GM23338 (cell line): ENCODE results near the gene HSF4. TPM values are rescaled to one million over a fixed set of nuclear protein-coding genes. Genes with fewer than 3 reads are reported as not detected.

ENCODE experiments used
- ATAC-seq: fragments of 200-7000 bp; cut with Tn5 transposase; 3 replicates; pipeline ENCODE4 v1.9.1; 2020
- DNase-seq: peaks from one replicate; pipeline ENCODE4 v3.0.0-alpha.2; 2015; ENCODE audit warnings: low spot score
- H2AFZ ChIP-seq: fragments of 200-600 bp; sonication (generic); 2 replicates; pipeline ENCODE4 v1.8.0; 2016; ENCODE audit warnings: antibody characterized with exemption, mild to moderate bottlenecking, moderate library complexity
- H3F3A ChIP-seq: fragments of 200-600 bp; sonication (generic); replicated peaks from 2 replicates; pipeline ENCODE4 v1.8.0; 2017; ENCODE audit warnings: antibody characterized with exemption, mixed run types, low read depth
- H3K27ac ChIP-seq: fragments of 200-600 bp; sonication (generic); 2 replicates; pipeline ENCODE4 v1.6.1; 2016; ENCODE audit warnings: low read depth
- H3K27me3 ChIP-seq: fragments of 200-600 bp; sonication (generic); 2 replicates; pipeline ENCODE4 v1.8.0; 2016; ENCODE audit warnings: mild to moderate bottlenecking, mixed run types, moderate library complexity; ENCODE audit not compliant: insufficient read depth
- H3K36me3 ChIP-seq: fragments of 200-600 bp; sonication (generic); 2 replicates; pipeline ENCODE4 v1.8.0; 2016; ENCODE audit warnings: mild to moderate bottlenecking; ENCODE audit not compliant: insufficient read depth
- H3K4me1 ChIP-seq: fragments of 200-600 bp; sonication (generic); 2 replicates; pipeline ENCODE4 v1.8.0; 2016; ENCODE audit warnings: mild to moderate bottlenecking, moderate library complexity; ENCODE audit not compliant: insufficient read depth
- H3K4me2 ChIP-seq: fragments of 200-600 bp; sonication (generic); 2 replicates; pipeline ENCODE4 v1.7.1; 2017; ENCODE audit warnings: mixed run types
- H3K4me3 ChIP-seq: fragments of 200-600 bp; sonication (generic); 2 replicates; pipeline ENCODE4 v1.6.1; 2016; ENCODE audit warnings: mixed run types
- H3K79me2 ChIP-seq: fragments of 200-600 bp; sonication (generic); replicated peaks from 2 replicates; pipeline ENCODE4 v1.8.0; 2017; ENCODE audit warnings: mild to moderate bottlenecking; ENCODE audit not compliant: insufficient read depth
- H3K9me2 ChIP-seq: fragments of 200-600 bp; sonication (generic); 2 replicates; pipeline ENCODE4 v1.8.0; 2017; ENCODE audit not compliant: insufficient read depth
- H4K20me1 ChIP-seq: fragments of 200-600 bp; sonication (generic); replicated peaks from 2 replicates; pipeline ENCODE4 v1.8.0; 2017; ENCODE audit warnings: mild to moderate bottlenecking; ENCODE audit not compliant: insufficient read depth
- H3K27ac Mint-ChIP-seq: 2 replicates; pipeline ENCODE4 v1.8.0; 2020; ENCODE audit warnings: inconsistent platforms, mild to moderate bottlenecking, moderate library complexity, mixed read lengths
- H3K27me3 Mint-ChIP-seq: 3 replicates; pipeline ENCODE4 v1.8.0; 2022; ENCODE audit warnings: low read depth, mild to moderate bottlenecking, moderate library complexity, mixed read lengths, inconsistent platforms; ENCODE audit not compliant: insufficient read depth, poor library complexity
- H3K36me3 Mint-ChIP-seq: 3 replicates; pipeline ENCODE4 v1.8.0; 2021; ENCODE audit warnings: low read depth, mild to moderate bottlenecking, inconsistent platforms, moderate library complexity, mixed read lengths
- H3K4me1 Mint-ChIP-seq: 3 replicates; pipeline ENCODE4 v1.8.0; 2020; ENCODE audit warnings: mild to moderate bottlenecking, inconsistent platforms, mixed read lengths
- H3K4me3 Mint-ChIP-seq: 3 replicates; pipeline ENCODE4 v1.8.0; 2021; ENCODE audit warnings: moderate library complexity, mild to moderate bottlenecking, inconsistent platforms, mixed read lengths
- H3K9me3 Mint-ChIP-seq: 3 replicates; pipeline ENCODE4 v1.8.0; 2020; ENCODE audit warnings: moderate library complexity, mild to moderate bottlenecking, inconsistent platforms, mixed read lengths
- CREB1 ChIP-seq: fragments of 250-450 bp; sonication (Bioruptor Pico); IDR thresholded peaks from 2 replicates; pipeline ENCODE4 v1.5.0; 2020; ENCODE audit warnings: low read depth, mild to moderate bottlenecking, moderate library complexity
- EZH2 ChIP-seq: fragments of 200-600 bp; sonication (generic); IDR thresholded peaks from one replicate; pipeline ENCODE4 v1.8.0; 2017; ENCODE audit warnings: antibody characterized with exemption, mild to moderate bottlenecking, low read depth; ENCODE audit not compliant: unreplicated experiment
- EZH2phosphoT487 ChIP-seq: fragments of 200-600 bp; sonication (generic); IDR thresholded peaks from one replicate; pipeline ENCODE4 v1.8.1; 2018; ENCODE audit warnings: antibody characterized with exemption; ENCODE audit not compliant: unreplicated experiment
- JUNB ChIP-seq: IDR thresholded peaks from one replicate; pipeline ENCODE4 v1.6.1; 2016; ENCODE audit warnings: antibody characterized with exemption; ENCODE audit not compliant: unreplicated experiment
- NANOG ChIP-seq: IDR thresholded peaks from 2 replicates; pipeline ENCODE4 v1.6.1; 2016; ENCODE audit warnings: antibody characterized with exemption, borderline replicate concordance
- POLR2AphosphoS5 ChIP-seq: IDR thresholded peaks from 2 replicates; pipeline ENCODE4 v1.6.1; 2016; ENCODE audit warnings: antibody characterized with exemption, low read depth
- STAT1 ChIP-seq: IDR thresholded peaks from one replicate; pipeline ENCODE4 v1.6.1; 2016; ENCODE audit warnings: antibody characterized with exemption; ENCODE audit not compliant: unreplicated experiment
- ZNF331 ChIP-seq: fragments of 250-450 bp; sonication (Bioruptor Pico); IDR thresholded peaks from 2 replicates; pipeline ENCODE4 v1.5.0; 2020; ENCODE audit warnings: low read depth, mild to moderate bottlenecking, moderate library complexity
- polyA plus RNA-seq: library from polyadenylated mRNA; unstranded; fragments of >200 nt; fragmentation: Nextera tagmentation; extraction: Ambion mirVana; gene quantifications from 2 replicates; pipeline ENCODE4 v1.2.1, GENCODE V29; 2016
- total RNA-seq: library from RNA; depleted of rRNA; stranded (reverse); fragments of >200 nt; shearing (Covaris generic); gene quantifications from 2 replicates; pipeline ENCODE4 v1.2.3, GENCODE V29; 2014
- TF ChIP-seq, protein P1 (sequence below): IDR thresholded peaks from 2 replicates; pipeline ENCODE4 v1.6.1; 2016; ENCODE audit warnings: antibody characterized with exemption
- TF ChIP-seq, protein P2 (sequence below): fragments of 250-450 bp; sonication (Bioruptor Pico); IDR thresholded peaks from 2 replicates; pipeline ENCODE4 v1.5.0; 2020; ENCODE audit warnings: mild to moderate bottlenecking, moderate library complexity
- TF ChIP-seq, protein P3 (sequence below), 2 experiments: fragments of 200-600 bp in 1 of 2; sonication (generic) in 1 of 2; conservative IDR thresholded peaks; 2 replicates each; pipeline versions ENCODE4 v1.5.1 to v1.6.1; 2016 to 2017; ENCODE audit warnings: antibody characterized with exemption in 2 of 2, low read depth in 2 of 2, mild to moderate bottlenecking in 2 of 2, moderate library complexity in 1 of 2
- TF ChIP-seq, protein P4 (sequence below): IDR thresholded peaks from one replicate; pipeline ENCODE4 v1.6.1; 2018; ENCODE audit warnings: antibody characterized with exemption; ENCODE audit not compliant: unreplicated experiment

Gene HSF4
- total and polyA plus RNA-seq, 2 experiments from 2014 or later, result 0.19 to 1.3 TPM

DNA sequence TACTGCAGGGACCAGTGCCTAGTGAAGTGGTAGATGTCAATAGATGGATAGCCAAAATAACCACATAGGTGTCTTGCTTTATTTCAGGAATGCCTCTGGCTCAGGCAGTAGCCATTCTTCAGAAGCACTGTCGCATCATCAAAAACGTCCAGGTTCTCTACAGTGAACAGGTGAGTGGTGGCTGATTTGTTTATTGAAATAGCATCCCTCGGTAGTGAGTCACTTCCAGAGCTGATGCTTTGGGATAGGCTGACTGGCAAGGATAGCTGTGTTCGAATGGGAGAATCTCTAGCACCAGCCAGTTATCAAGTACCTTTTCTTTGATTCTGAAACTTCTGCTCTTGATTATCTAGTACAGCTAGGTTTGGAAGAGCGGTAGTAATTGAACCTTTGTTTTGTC, 44.5 kb upstream of the HSF4 start:
- Mint-ChIP-seq H3K4me1 (peaks cover 10% of the 10 kb centered on the region), H3K36me3 (peaks cover 20% of the 10 kb centered on the region), H3K27me3 (no peaks in the 10 kb centered on the region), H3K27ac (no peak overlapping the region), H3K9me3 (no peaks in the 10 kb centered on the region; the same call in 2 of the 3 replicates), H3K4me3 (no peak overlapping the region)
- DNase-seq, result no peak
- Histone ChIP-seq H3K4me3 (no peak overlapping the region), H4K20me1 (peaks cover 17% of the 10 kb centered on the region; the same call in 1 of the 2 replicates), H3K36me3 (no peaks in the 10 kb centered on the region; the same call in 1 of the 2 replicates), H3K4me2 (no peak overlapping the region), H3K79me2 (peaks cover 25% of the 10 kb centered on the region), H2AFZ (no peak overlapping the region), H3F3A (no peaks in the 10 kb centered on the region), H3K27me3 (no peaks in the 10 kb centered on the region), H3K4me1 (peaks cover 8% of the 10 kb centered on the region), H3K9me2 (no peaks in the 10 kb centered on the region), H3K27ac (no peak overlapping the region)
- TF ChIP-seq JUNB (no peak), STAT1 (no peak), NANOG (no peak), CREB1 (CRISPR knock-in tag) (no peak), ZNF331 (CRISPR knock-in tag) (no peak), EZH2phosphoT487 (no peak), POLR2AphosphoS5 (no peak), EZH2 (no peak)
- TF ChIP-seq, protein P1, sequence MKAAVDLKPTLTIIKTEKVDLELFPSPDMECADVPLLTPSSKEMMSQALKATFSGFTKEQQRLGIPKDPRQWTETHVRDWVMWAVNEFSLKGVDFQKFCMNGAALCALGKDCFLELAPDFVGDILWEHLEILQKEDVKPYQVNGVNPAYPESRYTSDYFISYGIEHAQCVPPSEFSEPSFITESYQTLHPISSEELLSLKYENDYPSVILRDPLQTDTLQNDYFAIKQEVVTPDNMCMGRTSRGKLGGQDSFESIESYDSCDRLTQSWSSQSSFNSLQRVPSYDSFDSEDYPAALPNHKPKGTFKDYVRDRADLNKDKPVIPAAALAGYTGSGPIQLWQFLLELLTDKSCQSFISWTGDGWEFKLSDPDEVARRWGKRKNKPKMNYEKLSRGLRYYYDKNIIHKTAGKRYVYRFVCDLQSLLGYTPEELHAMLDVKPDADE, result no peak
- TF ChIP-seq, protein P2, sequence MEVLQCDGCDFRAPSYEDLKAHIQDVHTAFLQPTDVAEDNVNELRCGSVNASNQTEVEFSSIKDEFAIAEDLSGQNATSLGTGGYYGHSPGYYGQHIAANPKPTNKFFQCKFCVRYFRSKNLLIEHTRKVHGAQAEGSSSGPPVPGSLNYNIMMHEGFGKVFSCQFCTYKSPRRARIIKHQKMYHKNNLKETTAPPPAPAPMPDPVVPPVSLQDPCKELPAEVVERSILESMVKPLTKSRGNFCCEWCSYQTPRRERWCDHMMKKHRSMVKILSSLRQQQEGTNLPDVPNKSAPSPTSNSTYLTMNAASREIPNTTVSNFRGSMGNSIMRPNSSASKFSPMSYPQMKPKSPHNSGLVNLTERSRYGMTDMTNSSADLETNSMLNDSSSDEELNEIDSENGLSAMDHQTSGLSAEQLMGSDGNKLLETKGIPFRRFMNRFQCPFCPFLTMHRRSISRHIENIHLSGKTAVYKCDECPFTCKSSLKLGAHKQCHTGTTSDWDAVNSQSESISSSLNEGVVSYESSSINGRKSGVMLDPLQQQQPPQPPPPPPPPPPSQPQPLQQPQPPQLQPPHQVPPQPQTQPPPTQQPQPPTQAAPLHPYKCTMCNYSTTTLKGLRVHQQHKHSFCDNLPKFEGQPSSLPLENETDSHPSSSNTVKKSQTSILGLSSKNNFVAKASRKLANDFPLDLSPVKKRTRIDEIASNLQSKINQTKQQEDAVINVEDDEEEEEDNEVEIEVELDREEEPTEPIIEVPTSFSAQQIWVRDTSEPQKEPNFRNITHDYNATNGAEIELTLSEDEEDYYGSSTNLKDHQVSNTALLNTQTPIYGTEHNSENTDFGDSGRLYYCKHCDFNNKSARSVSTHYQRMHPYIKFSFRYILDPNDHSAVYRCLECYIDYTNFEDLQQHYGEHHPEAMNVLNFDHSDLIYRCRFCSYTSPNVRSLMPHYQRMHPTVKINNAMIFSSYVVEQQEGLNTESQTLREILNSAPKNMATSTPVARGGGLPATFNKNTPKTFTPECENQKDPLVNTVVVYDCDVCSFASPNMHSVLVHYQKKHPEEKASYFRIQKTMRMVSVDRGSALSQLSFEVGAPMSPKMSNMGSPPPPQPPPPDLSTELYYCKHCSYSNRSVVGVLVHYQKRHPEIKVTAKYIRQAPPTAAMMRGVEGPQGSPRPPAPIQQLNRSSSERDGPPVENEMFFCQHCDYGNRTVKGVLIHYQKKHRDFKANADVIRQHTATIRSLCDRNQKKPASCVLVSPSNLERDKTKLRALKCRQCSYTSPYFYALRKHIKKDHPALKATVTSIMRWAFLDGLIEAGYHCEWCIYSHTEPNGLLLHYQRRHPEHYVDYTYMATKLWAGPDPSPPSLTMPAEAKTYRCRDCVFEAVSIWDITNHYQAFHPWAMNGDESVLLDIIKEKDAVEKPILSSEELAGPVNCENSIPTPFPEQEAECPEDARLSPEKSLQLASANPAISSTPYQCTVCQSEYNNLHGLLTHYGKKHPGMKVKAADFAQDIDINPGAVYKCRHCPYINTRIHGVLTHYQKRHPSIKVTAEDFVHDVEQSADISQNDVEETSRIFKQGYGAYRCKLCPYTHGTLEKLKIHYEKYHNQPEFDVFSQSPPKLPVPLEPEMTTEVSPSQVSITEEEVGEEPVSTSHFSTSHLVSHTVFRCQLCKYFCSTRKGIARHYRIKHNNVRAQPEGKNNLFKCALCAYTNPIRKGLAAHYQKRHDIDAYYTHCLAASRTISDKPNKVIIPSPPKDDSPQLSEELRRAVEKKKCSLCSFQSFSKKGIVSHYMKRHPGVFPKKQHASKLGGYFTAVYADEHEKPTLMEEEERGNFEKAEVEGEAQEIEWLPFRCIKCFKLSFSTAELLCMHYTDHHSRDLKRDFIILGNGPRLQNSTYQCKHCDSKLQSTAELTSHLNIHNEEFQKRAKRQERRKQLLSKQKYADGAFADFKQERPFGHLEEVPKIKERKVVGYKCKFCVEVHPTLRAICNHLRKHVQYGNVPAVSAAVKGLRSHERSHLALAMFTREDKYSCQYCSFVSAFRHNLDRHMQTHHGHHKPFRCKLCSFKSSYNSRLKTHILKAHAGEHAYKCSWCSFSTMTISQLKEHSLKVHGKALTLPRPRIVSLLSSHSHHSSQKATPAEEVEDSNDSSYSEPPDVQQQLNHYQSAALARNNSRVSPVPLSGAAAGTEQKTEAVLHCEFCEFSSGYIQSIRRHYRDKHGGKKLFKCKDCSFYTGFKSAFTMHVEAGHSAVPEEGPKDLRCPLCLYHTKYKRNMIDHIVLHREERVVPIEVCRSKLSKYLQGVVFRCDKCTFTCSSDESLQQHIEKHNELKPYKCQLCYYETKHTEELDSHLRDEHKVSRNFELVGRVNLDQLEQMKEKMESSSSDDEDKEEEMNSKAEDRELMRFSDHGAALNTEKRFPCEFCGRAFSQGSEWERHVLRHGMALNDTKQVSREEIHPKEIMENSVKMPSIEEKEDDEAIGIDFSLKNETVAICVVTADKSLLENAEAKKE (CRISPR knock-in tag), result no peak
- TF ChIP-seq, protein P3, sequence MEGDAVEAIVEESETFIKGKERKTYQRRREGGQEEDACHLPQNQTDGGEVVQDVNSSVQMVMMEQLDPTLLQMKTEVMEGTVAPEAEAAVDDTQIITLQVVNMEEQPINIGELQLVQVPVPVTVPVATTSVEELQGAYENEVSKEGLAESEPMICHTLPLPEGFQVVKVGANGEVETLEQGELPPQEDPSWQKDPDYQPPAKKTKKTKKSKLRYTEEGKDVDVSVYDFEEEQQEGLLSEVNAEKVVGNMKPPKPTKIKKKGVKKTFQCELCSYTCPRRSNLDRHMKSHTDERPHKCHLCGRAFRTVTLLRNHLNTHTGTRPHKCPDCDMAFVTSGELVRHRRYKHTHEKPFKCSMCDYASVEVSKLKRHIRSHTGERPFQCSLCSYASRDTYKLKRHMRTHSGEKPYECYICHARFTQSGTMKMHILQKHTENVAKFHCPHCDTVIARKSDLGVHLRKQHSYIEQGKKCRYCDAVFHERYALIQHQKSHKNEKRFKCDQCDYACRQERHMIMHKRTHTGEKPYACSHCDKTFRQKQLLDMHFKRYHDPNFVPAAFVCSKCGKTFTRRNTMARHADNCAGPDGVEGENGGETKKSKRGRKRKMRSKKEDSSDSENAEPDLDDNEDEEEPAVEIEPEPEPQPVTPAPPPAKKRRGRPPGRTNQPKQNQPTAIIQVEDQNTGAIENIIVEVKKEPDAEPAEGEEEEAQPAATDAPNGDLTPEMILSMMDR (conservative IDR thresholded peaks at IDR 0.05; ENCODE audit: low read depth in 2 of 2), result no peak
- TF ChIP-seq, protein P4, sequence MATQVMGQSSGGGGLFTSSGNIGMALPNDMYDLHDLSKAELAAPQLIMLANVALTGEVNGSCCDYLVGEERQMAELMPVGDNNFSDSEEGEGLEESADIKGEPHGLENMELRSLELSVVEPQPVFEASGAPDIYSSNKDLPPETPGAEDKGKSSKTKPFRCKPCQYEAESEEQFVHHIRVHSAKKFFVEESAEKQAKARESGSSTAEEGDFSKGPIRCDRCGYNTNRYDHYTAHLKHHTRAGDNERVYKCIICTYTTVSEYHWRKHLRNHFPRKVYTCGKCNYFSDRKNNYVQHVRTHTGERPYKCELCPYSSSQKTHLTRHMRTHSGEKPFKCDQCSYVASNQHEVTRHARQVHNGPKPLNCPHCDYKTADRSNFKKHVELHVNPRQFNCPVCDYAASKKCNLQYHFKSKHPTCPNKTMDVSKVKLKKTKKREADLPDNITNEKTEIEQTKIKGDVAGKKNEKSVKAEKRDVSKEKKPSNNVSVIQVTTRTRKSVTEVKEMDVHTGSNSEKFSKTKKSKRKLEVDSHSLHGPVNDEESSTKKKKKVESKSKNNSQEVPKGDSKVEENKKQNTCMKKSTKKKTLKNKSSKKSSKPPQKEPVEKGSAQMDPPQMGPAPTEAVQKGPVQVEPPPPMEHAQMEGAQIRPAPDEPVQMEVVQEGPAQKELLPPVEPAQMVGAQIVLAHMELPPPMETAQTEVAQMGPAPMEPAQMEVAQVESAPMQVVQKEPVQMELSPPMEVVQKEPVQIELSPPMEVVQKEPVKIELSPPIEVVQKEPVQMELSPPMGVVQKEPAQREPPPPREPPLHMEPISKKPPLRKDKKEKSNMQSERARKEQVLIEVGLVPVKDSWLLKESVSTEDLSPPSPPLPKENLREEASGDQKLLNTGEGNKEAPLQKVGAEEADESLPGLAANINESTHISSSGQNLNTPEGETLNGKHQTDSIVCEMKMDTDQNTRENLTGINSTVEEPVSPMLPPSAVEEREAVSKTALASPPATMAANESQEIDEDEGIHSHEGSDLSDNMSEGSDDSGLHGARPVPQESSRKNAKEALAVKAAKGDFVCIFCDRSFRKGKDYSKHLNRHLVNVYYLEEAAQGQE, result no peak
- no peak for ATAC-seq
